ENCODE results near the gene HM13.
"Not testable (repeated sequence)": the region's sequence is repeated elsewhere in the genome, so short reads cannot be mapped to it uniquely, and the experiment has no call there.

The HM13 gene

GRCh38 chr20:31593221-31594001, 79.2 kb downstream of the HM13 start:
- DNase-seq = no peak

DNA sequence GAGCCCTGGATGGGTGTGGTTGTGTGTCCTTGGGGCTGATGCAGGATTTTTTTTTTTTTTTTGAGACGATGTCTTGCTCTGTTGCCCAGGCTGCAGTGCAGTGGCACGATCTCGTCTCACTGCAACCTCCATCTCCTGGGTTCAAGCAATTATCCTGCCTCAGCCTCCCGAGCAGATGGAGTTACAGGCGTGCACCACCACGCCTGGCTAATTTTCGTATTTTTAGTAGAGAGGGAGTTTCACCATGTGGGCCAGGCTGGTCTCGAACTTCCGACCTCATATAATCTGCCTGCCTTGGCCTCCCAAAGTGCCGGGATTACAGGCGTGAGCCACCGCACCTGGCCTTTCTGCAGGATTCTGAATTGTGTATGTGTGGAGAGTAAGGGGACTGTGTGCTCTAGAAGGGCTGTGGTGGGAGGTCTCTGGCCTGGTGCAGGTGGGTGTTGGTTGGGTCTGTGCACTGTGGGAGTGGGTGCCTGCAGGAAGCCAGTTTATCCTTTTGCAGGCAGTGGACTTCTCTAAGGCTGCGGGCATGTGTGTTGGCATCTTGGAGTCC, 79.8 kb downstream of the HM13 start:
- DNase-seq = no peak

GRCh38 chr20:31594558-31595379, 80.5 kb downstream of the HM13 start:
- no peak for DNase-seq

GRCh38 chr20:31595380-31595653, 81.1 kb downstream of the HM13 start:
- no peak for DNase-seq

- DNase-seq = no peak
Measured at GRCh38 chr20:31595654-31596411, 81.6 kb downstream of the HM13 start.

GRCh38 chr20:31596412-31596715, 82.1 kb downstream of the HM13 start:
- DNase-seq = not testable (repeated sequence)

DNA sequence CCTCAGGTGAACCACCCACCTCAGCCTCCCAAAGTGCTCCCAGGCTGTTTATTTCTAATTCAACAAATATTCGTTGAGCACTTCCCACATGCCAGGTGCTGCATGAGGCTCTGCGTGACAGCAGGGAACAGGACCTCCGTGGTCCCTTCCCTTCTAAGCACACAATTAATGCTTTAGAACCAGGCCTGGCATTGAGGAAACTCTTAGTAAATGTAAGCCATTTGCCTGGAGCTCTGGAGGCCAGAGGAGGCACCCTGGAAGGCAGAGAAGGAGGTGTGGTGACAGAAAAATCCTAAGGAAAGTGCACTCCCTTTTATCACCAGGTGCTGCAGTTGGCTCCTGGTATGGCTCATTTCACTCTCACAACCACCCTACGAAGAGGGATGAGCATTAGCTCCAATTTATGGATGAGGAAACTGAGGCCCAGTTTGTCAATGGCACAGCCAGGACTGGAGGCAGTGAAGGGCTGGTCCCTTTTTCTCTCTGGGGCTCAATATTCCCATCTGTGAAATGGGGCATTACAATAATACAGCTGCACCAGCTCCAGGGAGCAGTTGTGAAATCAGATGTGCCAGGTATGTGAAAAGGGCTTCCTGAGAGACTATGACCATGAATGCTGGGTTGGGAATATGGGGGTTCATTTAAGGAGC, 82.7 kb downstream of the HM13 start:
- DNase-seq = no peak

DNA sequence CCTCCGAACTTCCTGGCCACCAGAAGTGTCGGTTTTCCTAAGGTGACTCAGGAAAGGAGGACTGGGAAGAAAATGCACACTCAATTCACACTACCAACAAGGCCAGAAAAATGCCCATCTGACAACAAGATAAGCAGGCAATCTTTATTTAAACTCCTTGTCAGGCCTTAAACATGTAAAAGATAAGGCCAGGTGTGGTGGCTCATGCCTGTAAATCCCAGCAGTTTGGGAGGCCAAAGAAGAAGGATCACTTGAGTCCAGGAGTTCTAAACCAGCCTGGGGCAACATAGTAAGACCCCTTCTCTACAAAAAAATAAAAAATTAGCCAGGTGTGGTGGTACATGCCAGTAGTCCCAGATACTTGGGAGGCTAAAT, 83.2 kb downstream of the HM13 start:
- no peak for DNase-seq

- DNase-seq = no peak
Measured at GRCh38 chr20:31602431-31602778, 88.2 kb downstream of the HM13 start.

DNA sequence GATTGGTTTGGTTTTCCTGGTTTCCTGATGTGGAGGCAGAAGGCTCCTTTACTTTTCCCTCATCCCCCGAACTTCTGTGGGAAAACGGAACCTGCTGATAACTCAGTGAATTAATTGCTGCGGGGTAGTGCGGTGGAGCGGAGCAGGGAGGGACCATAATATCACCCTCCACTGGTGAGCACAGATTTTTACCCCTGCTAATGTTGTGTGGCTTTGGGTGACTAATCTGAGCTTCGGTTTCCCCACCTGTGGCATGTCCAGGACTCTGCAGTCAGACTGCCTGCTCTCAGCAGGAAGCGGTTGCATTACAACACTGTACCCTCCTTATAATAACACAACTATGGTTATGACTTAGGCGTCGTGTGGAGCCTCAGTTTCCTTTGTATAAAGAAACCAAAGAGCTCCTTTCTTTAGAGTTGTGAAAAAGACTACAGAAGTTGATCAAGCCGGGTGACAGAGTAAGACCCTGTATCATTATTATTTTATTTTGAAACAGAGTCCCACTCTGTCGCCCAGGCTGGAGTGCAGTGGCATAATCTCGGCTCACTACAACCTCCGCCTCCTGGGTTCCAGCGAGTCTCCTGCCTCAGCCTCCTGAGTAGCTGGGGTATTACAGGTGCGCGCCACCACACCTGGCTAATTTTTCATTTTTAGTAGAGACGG, 88.7 kb downstream of the HM13 start:
- no peak for DNase-seq

DNA sequence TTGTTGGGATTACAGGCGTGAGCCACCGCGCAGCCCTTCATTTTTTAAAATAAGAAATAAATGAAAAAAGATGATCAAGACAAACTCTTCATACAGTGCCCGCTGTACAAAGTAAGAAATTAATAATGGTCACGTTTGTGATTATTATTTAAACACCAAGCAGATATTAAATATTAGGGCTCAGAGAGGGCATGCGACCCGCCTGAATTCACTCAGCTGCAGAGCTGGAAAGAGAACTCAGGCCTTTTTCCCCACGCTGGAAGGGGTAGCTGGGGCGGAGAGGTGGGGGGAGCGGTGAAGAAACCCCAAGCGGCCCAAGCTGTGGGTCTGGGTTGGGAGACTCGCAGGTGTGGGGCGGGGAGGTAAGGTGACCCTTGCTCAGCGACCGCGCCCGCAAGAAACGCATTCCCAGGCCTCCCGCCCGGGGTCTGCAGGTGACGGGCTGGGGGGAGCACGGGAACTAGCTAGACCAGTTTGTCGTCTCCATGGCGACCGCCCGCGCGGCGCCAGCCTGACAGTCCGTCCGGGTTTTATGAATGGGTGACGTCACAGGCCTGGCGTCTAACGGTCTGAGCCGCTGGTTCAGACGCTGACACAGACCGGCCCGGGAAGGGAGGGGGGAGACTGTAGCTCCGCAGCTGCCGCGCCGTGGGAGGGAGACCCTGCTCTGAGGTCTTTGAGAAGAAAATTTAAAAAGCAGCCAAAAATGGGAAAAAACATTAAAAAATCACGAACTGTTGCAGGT, 89.8 kb downstream of the HM13 start:
- peak; percentile 96 for DNase-seq

GRCh38 chr20:31604567-31605030, 90.4 kb downstream of the HM13 start:
- DNase-seq = no peak

GRCh38 chr20:31605031-31605901, 91.0 kb downstream of the HM13 start, which contains the start of gene ID1:
TSS of gene ID1 (plus strand) at chr20:31605289. CDS start at chr20:31605388, 99 bp downstream.
- DNase-seq = peak; percentile 97

- DNase-seq = no peak
Measured at GRCh38 chr20:31605902-31606803, 91.9 kb downstream of the HM13 start.

DNA sequence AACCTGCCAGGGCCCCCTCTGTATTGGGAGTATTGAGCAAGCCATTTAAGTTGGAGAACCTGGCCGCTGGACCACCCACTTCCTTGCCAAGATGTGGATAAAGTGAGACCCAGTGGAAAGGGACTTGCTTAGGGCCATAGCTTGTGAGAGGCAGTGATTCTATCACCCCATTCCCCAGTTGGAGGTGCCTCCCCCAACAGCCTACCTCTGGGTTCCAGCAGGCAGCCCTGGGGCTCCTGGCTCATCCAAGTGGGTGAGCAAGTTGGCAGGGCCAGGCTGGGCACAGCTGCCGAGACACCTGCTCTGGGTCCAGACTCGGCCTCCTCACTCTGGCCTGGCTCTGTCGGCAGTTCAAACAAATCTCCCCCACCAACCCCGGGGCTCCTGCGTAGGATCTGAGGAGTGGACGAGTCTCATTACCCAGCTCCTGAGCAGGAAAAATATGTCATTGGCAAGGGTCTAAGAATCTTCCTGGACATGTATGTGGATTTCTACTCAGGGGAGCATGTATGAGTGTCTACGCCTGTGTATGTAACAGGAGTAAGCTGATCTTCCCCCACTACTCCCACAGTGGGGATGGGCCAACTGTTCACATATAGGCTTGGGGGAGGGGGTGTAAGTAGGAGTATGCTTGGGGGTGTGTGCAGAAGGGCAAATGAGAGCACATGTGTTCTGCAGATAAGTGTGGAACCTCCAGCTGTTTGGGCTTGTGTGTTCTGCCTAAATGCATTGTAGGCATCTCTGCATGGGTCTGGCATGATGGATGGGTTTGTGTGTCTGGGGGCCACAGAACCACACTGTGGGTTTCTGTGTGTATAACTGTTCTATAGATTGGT, 92.8 kb downstream of the HM13 start:
- peak; percentile 78 for DNase-seq

DNA sequence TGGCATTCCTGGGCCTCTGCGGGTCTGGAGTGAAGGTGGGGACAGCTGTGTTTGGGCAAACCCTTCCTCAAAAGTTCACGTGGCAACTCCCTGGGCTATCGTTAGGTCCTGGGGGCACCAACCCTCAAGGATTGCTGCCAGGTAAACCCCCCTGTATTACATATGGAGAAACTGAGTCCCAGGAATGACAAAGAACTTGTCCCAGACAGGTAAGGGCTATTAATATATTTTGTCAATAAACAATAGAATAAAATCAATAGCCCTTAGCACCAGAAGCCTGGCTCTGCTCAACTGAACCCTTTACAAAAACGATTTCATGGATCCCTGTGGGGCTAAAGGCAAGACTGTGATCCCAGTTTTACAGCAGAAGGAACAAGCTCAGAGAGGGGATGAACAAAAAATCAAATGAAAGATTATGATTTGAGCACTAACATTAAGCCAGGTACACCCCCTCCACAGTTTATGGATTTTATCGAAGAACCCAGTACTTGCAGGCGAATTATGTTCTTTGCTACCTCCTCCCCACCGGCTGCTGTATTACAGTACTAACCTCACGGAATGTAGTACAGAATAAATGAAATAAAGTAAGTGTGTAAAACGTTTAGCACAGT, 93.5 kb downstream of the HM13 start:
- no peak for DNase-seq

DNA sequence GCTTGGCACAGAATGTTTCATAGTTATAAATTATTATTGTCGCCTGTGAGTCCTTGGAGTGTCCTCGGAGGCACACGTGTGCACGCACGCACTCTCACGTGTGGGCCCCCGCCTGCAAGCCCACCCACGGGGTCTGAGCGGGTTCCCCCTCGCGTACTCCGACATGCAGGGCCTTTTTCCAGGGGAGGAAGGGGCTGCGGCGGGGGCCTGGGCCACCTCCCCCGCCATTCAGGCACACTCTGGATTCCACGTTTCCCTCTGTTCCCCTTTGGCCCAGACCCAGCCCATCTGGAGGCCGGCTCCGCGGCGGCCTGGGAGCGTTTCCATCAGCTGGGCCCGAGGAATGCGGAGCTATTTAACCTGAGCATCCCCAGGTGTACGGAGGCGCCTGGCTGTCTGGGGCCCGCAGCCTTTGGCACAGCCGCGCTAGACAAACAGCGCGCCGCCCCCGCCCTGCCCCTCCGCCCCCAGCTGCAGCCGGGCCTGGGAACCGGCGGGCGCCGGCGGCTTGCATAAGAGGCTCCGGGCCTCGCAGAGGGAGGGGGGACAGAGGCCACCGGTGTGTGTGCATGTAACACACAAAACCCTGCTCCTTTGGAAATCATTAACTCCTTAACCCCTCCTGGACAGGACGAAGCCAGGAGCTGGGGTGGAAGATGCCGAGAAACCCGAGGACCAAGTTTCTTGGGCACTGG, 94.2 kb downstream of the HM13 start:
- DNase-seq = peak; percentile 87

DNA sequence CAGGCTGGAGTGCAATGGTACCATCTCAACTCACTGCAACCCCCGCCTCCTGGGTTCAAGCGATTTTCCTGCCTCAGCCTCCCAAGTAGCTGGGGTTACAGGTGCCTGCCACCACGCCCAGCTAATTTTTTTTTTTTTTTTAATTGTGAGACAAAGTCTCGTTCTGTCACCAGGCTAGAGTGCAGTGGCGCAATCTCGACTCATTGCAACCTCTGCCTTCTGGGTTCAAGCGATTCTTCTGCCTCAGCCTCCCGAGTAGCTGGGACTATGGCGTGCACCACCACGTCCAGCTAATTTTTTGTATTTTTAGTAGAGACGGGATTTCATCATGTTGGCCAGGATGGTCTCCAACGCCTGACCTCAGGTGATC, 98.0 kb downstream of the HM13 start:
- not testable (repeated sequence) for DNase-seq

All from NCI-H1694 (cell line).